IgD-negative memory B cell (primary cell): ENCODE data around the gene KIF2C. TPM values are rescaled to one million over a fixed set of nuclear protein-coding genes. Genes with fewer than 3 reads are reported as not detected.
A peak's percentile ranks its signal among the peaks of the same experiment; 100 is the strongest.

Experiments used
- H3K27ac Mint-ChIP-seq, 3 donors: one replicate each; pipeline ENCODE4 v1.8.0; 2020 to 2022; ENCODE audit warnings: mild to moderate bottlenecking in 3 of 3, mixed read lengths in 3 of 3, moderate library complexity in 1 of 3
- H3K27me3 Mint-ChIP-seq: one replicate; pipeline ENCODE4 v1.8.0; 2021; ENCODE audit warnings: mixed read lengths
- H3K36me3 Mint-ChIP-seq: one replicate; pipeline ENCODE4 v1.8.0; 2020; ENCODE audit warnings: mild to moderate bottlenecking, mixed read lengths
- H3K4me1 Mint-ChIP-seq, 3 donors: one replicate each; pipeline ENCODE4 v1.8.0; 2020 to 2022; ENCODE audit warnings: mixed read lengths in 3 of 3, mild to moderate bottlenecking in 1 of 3
- H3K4me3 Mint-ChIP-seq, 4 donors: one replicate each; pipeline ENCODE4 v1.8.0; 2020 to 2022; ENCODE audit warnings: mild to moderate bottlenecking in 4 of 4, mixed read lengths in 4 of 4, moderate library complexity in 3 of 4
- H3K9me3 Mint-ChIP-seq, 3 donors: one replicate each; pipeline ENCODE4 v1.8.0; 2020 to 2021; ENCODE audit warnings: mixed read lengths in 3 of 3, mild to moderate bottlenecking in 1 of 3
- polyA plus RNA-seq: library from polyadenylated mRNA; unstranded; fragments of 300-500 nt; fragmentation: Illumina TruSeq; gene quantifications from one replicate; pipeline ENCODE4 v1.2.3, GENCODE V29; 2021

KIF2C gene
- polyA plus RNA-seq, 1 donor from 2014 or later: 0.39 TPM

- Mint-ChIP-seq H3K27me3 (no peaks in the 10 kb centered on the region), H3K27ac (peak overlapping the region; percentile 82 to 97 (median 86)), H3K4me3 (peak overlapping the region; percentile 94 to 97 (median 96)), H3K9me3 (no peaks in the 10 kb centered on the region), H3K36me3 (peaks cover 7% of the 10 kb centered on the region), H3K4me1 (peaks cover 14 to 20% (median 18%) of the 10 kb centered on the region in 3 donors)
Measured at GRCh38 chr1:44775930-44776729, 36.5 kb downstream of the KIF2C start.

- Mint-ChIP-seq H3K9me3 (no peaks in the 10 kb centered on the region), H3K4me1 (peaks cover 14 to 26% (median 19%) of the 10 kb centered on the region in 3 donors), H3K4me3 (peak overlapping the region; percentile 94 to 97 (median 96)), H3K36me3 (peaks cover 7% of the 10 kb centered on the region), H3K27me3 (no peaks in the 10 kb centered on the region), H3K27ac (peak overlapping the region in 2 of 3 donors; percentile 86 to 97)
Measured at GRCh38 chr1:44776730-44777068, 37.1 kb downstream of the KIF2C start.

- Mint-ChIP-seq H3K4me3 (peak overlapping the region in 3 of 4 donors; percentile 55 to 97 (median 95)), H3K27me3 (no peaks in the 10 kb centered on the region), H3K27ac (peak overlapping the region; percentile 21 to 97 (median 86)), H3K4me1 (peaks cover 14 to 26% (median 19%) of the 10 kb centered on the region in 3 donors), H3K36me3 (peaks cover 7% of the 10 kb centered on the region), H3K9me3 (no peaks in the 10 kb centered on the region)
Measured at GRCh38 chr1:44777547-44777946, 37.9 kb downstream of the KIF2C start.

GRCh38 chr1:44777969-44778635 lies 38.5 kb downstream of the KIF2C start:
- Mint-ChIP-seq H3K27me3 (no peaks in the 10 kb centered on the region), H3K36me3 (peaks cover 7% of the 10 kb centered on the region), H3K27ac (peak overlapping the region; percentile 21 to 97 (median 86)), H3K9me3 (no peaks in the 10 kb centered on the region), H3K4me1 (peaks cover 15 to 26% (median 20%) of the 10 kb centered on the region in 3 donors), H3K4me3 (peak overlapping the region in 2 of 4 donors; percentile 34 to 97)

- Mint-ChIP-seq H3K27me3 (no peaks in the 10 kb centered on the region), H3K9me3 (no peaks in the 10 kb centered on the region), H3K4me1 (peaks cover 22 to 35% (median 26%) of the 10 kb centered on the region in 3 donors), H3K4me3 (peak overlapping the region in 3 of 4 donors; percentile 9 to 97 (median 58)), H3K27ac (peak overlapping the region in 2 of 3 donors; percentile 74 to 86), H3K36me3 (peaks cover 7% of the 10 kb centered on the region)
Measured at GRCh38 chr1:44778705-44779576, 39.3 kb downstream of the KIF2C start.

- H3K4me1 Mint-ChIP-seq: peaks cover 28 to 33% (median 29%) of the 10 kb centered on the region in 3 donors
- H3K36me3 Mint-ChIP-seq: peaks cover 6% of the 10 kb centered on the region
- H3K27ac Mint-ChIP-seq: peak overlapping the region in 1 of 3 donors; percentile 86
- no peaks in the 10 kb centered on the region for H3K27me3 Mint-ChIP-seq
- H3K9me3 Mint-ChIP-seq: no peaks in the 10 kb centered on the region
- H3K4me3 Mint-ChIP-seq: peak overlapping the region in 1 of 4 donors; percentile 66
Measured at GRCh38 chr1:44780583-44781121, 41.0 kb downstream of the KIF2C start.

- H3K9me3 Mint-ChIP-seq: no peaks in the 10 kb centered on the region
Measured at GRCh38 chr1:44783697-44784093, 44.1 kb downstream of the KIF2C start.

GRCh38 chr1:44784094-44785028 lies 44.7 kb downstream of the KIF2C start:
- no peaks in the 10 kb centered on the region for H3K36me3 Mint-ChIP-seq
- H3K27ac Mint-ChIP-seq: peak overlapping the region; percentile 79 to 93 (median 84)
- H3K27me3 Mint-ChIP-seq: no peaks in the 10 kb centered on the region
- H3K9me3 Mint-ChIP-seq: no peaks in the 10 kb centered on the region
- H3K4me1 Mint-ChIP-seq: peaks cover 23 to 30% (median 24%) of the 10 kb centered on the region in 3 donors
- peak overlapping the region; percentile 81 to 94 (median 88) for H3K4me3 Mint-ChIP-seq

More at GRCh38 chr1:44783697-44784093, 44.1 kb downstream of the KIF2C start:
- Mint-ChIP-seq H3K27ac (peak overlapping the region in 2 of 3 donors; percentile 79 to 84), H3K27me3 (no peaks in the 10 kb centered on the region), H3K4me1 (peaks cover 24 to 33% (median 24%) of the 10 kb centered on the region in 3 donors), H3K4me3 (peak overlapping the region; percentile 79 to 89 (median 86)), H3K36me3 (no peaks in the 10 kb centered on the region)

GRCh38 chr1:44785029-44785380 lies 45.4 kb downstream of the KIF2C start:
- no peaks in the 10 kb centered on the region for H3K27me3 Mint-ChIP-seq
- H3K4me3 Mint-ChIP-seq: peak overlapping the region; percentile 81 to 94 (median 88)
- H3K36me3 Mint-ChIP-seq: no peaks in the 10 kb centered on the region
- H3K27ac Mint-ChIP-seq: peak overlapping the region; percentile 10 to 93 (median 79)
- H3K9me3 Mint-ChIP-seq: no peaks in the 10 kb centered on the region
- peaks cover 23 to 30% (median 24%) of the 10 kb centered on the region in 3 donors for H3K4me1 Mint-ChIP-seq

GRCh38 chr1:44785501-44786137 lies 46.0 kb downstream of the KIF2C start:
- H3K36me3 Mint-ChIP-seq: no peaks in the 10 kb centered on the region
- H3K4me1 Mint-ChIP-seq: peaks cover 23 to 30% (median 24%) of the 10 kb centered on the region in 3 donors
- H3K4me3 Mint-ChIP-seq: peak overlapping the region; percentile 81 to 94 (median 88)
- H3K9me3 Mint-ChIP-seq: no peaks in the 10 kb centered on the region
- H3K27ac Mint-ChIP-seq: peak overlapping the region; percentile 10 to 93 (median 79)
- no peaks in the 10 kb centered on the region for H3K27me3 Mint-ChIP-seq

- no peaks in the 10 kb centered on the region for H3K36me3 Mint-ChIP-seq
- H3K27me3 Mint-ChIP-seq: no peaks in the 10 kb centered on the region
- peaks cover 21 to 25% (median 24%) of the 10 kb centered on the region in 3 donors for H3K4me1 Mint-ChIP-seq
- H3K4me3 Mint-ChIP-seq: peak overlapping the region; percentile 73 to 94 (median 83)
- H3K27ac Mint-ChIP-seq: peak overlapping the region; percentile 79 to 96 (median 93)
- no peaks in the 10 kb centered on the region for H3K9me3 Mint-ChIP-seq
Measured at GRCh38 chr1:44786138-44786840, 46.7 kb downstream of the KIF2C start.

- peak overlapping the region; percentile 73 to 94 (median 83) for H3K4me3 Mint-ChIP-seq
- H3K9me3 Mint-ChIP-seq: no peaks in the 10 kb centered on the region
- H3K4me1 Mint-ChIP-seq: peaks cover 20 to 24% (median 21%) of the 10 kb centered on the region in 3 donors
- H3K27me3 Mint-ChIP-seq: no peaks in the 10 kb centered on the region
- H3K36me3 Mint-ChIP-seq: no peaks in the 10 kb centered on the region
- peak overlapping the region; percentile 79 to 96 (median 90) for H3K27ac Mint-ChIP-seq
Measured at GRCh38 chr1:44786841-44787426, 47.3 kb downstream of the KIF2C start.
